Esophagus squamous epithelium (tissue), 4 donors: Measurements from ENCODE around the gene CXCR6.

Experiments
- CTCF ChIP-seq, 6 experiments: fragments of 450-650 bp in 4 of 6; fragments of 200-600 bp in 2 of 6; sonication (generic) in 2 of 6; IDR thresholded peaks; one replicate each; pipeline ENCODE4 v1.5.1; 2016 to 2019; ENCODE audit warnings: antibody characterized with exemption in 6 of 6, mild to moderate bottlenecking in 4 of 6, moderate library complexity in 4 of 6
- POLR2A ChIP-seq, 4 donors: fragments of 450-650 bp; IDR thresholded peaks; one replicate each; pipeline ENCODE4 v1.6.1; 2017; ENCODE audit warnings: antibody characterized with exemption in 4 of 4, mild to moderate bottlenecking in 4 of 4, moderate library complexity in 3 of 4

- TF ChIP-seq CTCF (IDR thresholded peaks at IDR 0.05) (no peak), POLR2A (IDR thresholded peaks at IDR 0.05) (no peak)
These were observed 38.3 kb upstream of the CXCR6 start for GRCh38 chr3:45904931-45905330.
